HG03060 (cell line): ENCODE results near the gene MYH10.

Source experiments
- ATAC-seq: cut with Tn5 transposase; IDR thresholded peaks from one replicate; pipeline ENCODE4 v1.9.1; 2021; ENCODE audit warnings: low read depth, moderate number of reproducible peaks; ENCODE audit not compliant: unreplicated experiment

Gene MYH10

DNA sequence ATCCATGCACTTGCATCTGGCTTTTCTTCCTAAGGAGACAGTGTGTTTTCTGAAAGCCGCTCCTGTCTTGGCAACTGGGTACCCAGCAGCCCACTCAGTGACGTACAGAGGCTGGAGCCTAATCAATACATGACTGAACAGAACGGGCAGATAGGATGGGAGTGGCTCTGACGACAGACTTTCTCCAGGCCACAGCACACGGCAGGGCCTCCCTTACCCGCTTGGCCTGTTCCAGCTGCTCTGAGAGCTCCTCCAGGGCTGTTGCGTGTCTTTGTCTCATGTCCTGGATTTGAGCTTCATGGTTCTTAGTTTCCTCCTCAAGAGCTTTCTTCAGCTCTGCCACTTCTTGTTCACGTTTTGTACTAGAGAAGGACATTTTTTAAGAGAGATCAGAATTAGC is 129.9 kb downstream of the MYH10 start:
- ATAC-seq = no peak

- no peak for ATAC-seq
These were observed 130.9 kb downstream of the MYH10 start for GRCh38 chr17:8499614-8500013.

GRCh38 chr17:8499171-8499570 is 131.4 kb downstream of the MYH10 start:
- no peak for ATAC-seq

DNA sequence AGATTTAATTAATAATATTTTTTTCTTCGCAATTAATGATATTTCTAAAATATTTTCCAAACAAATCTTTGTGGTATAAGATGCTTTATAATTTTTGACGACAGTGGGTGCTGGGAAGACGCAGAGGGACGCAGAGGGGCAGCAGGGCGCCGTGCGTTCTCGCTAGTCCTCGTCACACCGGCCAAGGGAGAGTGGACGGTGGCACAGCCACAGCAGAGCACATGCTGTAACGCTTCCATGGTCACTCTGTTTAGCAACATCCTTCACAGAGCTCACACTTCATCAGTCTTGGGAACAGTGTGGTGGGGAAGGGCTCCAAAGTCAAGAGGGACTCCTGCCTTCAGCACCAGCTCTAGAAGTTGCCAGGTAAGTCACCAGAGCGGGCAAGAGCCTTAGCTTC is 134.4 kb downstream of the MYH10 start:
- ATAC-seq = no peak

GRCh38 chr17:8494506-8495111 is 135.9 kb downstream of the MYH10 start:
- ATAC-seq = no peak

- ATAC-seq = no peak
These were observed 136.5 kb downstream of the MYH10 start for GRCh38 chr17:8494021-8494420.

GRCh38 chr17:8492121-8492520 is 138.4 kb downstream of the MYH10 start:
- no peak for ATAC-seq

GRCh38 chr17:8490256-8491023 is 140.1 kb downstream of the MYH10 start:
- no peak for ATAC-seq

DNA sequence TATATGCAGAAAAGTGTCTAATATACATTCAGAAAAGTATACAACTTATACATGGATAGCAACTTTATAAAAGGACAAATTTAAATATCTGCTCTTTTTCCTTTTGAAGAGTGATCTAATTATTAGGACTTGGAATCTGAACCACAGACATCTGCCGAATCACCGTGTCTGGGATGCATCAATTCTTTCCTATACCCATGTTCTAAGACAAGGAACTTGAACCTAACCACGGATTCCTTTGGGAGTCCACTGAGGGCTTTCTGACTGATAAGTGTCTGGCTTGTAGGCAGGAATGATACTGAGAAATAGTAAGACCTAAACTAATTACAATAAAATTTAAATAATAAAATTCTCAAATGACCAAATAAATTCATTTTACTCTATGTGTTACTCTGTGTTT is 140.7 kb downstream of the MYH10 start:
- ATAC-seq = no peak

DNA sequence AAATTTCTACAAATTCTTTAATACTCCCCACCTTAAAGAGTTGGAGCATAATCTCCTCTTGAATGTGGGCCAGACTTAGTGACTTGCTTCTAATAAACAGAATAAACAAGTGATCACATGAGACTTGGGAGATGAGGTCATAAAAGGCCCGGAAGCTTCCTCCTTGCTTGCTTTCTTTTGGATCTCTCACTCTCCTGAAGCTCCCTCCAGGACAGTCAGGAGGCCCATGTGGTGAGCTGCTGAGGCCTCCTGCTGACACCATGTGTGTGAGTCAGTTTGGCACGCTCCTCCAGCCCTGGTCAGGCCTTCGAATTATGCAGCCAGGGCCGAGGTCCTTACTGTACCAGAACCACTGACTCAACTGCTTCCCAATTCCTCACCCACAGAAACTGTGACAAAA is 141.6 kb downstream of the MYH10 start:
- ATAC-seq = no peak

- no peak for ATAC-seq
These were observed 142.0 kb downstream of the MYH10 start for GRCh38 chr17:8488491-8488890.

- ATAC-seq = no peak
These were observed 142.8 kb downstream of the MYH10 start for GRCh38 chr17:8487743-8488142.

DNA sequence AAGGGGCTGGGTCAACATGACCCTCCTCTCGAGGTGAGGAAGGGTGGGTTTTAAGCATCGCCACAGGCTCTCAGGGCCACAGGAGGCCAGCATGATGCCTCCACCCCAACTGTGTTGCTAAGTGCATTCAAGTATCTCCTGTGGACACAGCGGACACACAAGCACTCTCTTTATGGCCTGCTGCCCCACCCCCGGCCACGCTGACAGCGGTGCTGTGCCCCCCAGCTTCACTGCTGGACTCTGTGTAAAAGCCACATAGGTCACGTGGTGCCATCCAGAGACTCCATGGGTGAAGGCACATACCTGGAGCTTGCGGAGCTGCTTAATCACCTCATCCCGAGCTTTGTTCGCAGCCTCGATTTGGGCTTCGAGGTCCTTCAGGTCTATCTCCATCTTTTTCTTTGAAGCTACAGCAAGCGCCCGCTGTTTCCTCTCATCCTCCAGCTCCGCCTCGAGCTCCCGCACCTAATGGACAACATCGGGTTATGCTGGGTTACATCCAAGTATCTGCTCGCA is 143.3 kb downstream of the MYH10 start:
- no peak for ATAC-seq

DNA sequence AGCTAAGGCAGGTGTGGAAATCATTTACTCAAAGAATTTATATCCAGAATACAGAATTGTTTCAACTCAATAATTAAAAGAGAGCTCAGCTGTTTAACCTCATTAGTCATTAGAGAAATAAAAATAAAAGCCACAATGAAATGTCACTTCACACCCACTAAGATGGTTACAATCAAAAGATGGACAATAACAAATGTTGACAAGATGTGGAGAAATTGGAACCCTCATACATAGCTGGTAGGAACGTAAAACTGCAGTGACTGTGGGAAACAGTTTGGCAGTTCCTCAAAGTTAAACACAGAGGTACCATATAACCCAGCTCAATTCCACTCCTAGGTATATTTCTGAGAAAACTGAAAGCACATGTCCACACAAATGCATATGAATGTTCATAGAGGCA is 145.0 kb downstream of the MYH10 start:
- no peak for ATAC-seq

GRCh38 chr17:8484465-8484864 is 146.1 kb downstream of the MYH10 start:
- ATAC-seq = no peak

DNA sequence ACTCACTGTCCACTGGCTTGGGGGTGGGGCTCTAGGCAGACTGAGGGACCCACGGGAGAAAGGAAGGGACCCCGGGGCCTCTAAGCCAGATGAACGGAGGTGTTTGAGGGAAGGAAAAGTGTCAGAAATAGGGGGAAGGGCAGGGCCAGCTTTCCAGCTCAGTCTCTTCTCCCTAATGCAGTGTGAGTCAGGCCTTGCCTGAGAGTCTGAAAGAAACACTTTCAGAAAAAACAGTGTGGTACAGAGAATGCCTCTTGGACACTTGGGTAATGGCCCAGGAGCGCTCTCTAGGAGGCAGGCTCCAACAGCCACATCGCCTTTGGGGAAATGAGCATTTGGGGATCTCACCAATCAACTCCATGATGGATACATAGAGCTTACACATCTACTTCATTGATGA is 148.0 kb downstream of the MYH10 start:
- no peak for ATAC-seq

DNA sequence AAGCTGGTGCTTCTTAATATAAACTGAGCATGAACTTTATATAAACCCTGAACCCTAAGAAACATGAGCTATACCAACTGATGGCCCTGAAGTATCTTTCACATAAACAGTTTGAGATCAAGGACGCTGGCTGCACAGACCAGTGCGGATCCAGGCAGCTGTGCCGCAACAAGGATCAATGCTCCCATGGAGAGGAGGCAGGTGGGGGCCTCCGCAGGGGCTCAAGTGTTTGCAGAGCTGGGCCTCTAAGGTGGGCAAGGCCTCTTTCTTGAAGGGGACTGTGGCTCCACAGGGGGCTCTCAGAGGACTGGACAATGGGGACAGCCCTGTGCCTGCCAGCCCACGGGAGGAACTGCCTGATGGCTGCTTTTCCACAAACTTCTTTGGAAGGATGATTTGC is 148.8 kb downstream of the MYH10 start:
- ATAC-seq = no peak

- ATAC-seq = no peak
These were observed 149.4 kb downstream of the MYH10 start for GRCh38 chr17:8481089-8481488.

DNA sequence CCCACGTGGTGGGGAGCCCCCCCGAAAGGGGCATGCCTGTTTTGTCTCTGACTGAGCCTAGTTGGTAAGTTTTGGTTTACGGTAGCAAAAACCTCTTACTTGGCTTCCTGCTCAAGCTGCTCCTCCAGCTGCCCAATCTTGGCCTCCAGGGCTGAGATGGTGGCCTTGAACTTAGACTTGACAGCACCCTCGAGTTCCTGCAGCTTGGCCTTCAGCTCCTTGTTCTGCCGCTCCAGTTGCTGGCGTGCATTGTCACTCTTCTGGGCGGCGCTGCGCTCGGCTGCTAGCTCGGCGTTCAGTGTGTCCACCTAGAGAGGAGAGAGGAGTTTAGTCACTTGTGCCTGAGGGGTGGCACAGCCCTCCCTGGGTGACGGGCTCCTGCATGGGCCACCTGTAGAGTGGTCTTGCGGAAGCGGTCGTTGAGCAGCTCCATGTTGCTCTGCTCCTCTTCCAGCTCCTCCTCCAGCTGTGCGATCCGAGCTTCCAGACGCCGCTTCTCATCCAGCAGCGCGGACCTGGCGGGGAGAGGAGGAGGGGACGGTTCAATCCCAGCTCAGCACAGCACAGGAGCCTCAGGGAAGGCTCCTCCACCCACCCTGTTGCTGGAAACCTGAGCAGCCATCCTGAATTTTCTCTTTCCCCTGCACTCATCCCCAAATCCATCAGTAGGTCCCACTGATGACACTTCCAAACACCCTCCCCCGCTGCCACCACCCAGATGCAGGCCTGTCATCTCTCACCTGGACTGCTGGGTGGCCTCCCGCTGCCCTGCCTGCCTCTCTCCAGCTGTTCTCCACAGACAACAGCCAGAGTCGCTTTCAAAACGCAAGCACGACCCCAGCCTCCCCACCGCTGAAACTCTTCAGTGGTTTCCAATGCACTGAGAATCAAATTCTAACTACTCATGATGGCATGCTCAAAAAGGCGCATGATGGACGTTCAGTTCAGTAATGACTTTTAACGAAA is 150.2 kb downstream of the MYH10 start:
- no peak for ATAC-seq

DNA sequence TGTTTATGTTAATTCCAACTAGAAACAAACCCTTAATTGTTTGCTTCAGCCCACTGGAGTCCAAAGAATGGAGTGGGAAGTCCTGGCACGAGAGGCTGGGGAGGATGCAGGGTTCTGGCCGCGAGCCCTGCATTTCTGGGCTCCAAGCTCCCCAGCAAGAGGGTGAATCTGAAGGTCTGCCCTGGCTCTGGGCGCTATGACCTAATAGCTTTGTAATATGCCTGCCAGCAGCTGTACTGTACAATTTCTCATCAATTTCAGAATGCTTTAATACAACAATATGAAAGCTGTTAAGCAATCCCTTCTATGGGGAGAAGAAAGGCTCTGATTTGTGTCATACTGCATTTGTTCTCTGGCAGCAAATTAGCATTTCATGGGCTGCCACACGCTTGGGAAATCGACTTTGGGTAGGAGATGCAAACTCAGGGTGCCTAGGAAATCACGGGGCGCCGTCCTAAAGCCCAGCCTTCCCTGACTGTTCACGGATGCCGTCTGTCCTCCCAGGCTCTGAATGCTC is 151.0 kb downstream of the MYH10 start:
- ATAC-seq = no peak
